NT2/D1 (cell line): ENCODE measurements around the gene RCOR1.

ENCODE experiments used
- DNase-seq: peaks from one replicate; pipeline ENCODE4 v3.0.0-alpha.2; 2011; ENCODE audit warnings: low read depth, low spot score
- H3K27me3 ChIP-seq: 2 replicates; pipeline ENCODE4 v1.6.0; 2011; ENCODE audit warnings: mild to moderate bottlenecking; ENCODE audit not compliant: insufficient read length, insufficient read depth
- H3K36me3 ChIP-seq: 2 replicates; pipeline ENCODE4 v1.6.1; 2011; ENCODE audit warnings: mild to moderate bottlenecking, low read length, mixed read lengths; ENCODE audit not compliant: insufficient read depth, insufficient read length
- H3K4me1 ChIP-seq: 2 replicates; pipeline ENCODE4 v1.5.1; 2011; ENCODE audit not compliant: insufficient read depth, insufficient read length
- H3K4me3 ChIP-seq: 2 replicates; pipeline ENCODE4 v1.5.1; 2011; ENCODE audit warnings: low read depth; ENCODE audit not compliant: insufficient read length
- H3K9ac ChIP-seq: 2 replicates; pipeline ENCODE4 v1.6.0; 2011; ENCODE audit warnings: low read depth; ENCODE audit not compliant: insufficient read length
- H3K9me3 ChIP-seq: 2 replicates; pipeline ENCODE4 v1.5.1; 2011; ENCODE audit warnings: mild to moderate bottlenecking, low read length; ENCODE audit not compliant: insufficient read depth
- SUZ12 ChIP-seq: IDR thresholded peaks from 2 replicates; pipeline ENCODE4 v1.6.1; 2011; ENCODE audit not compliant: insufficient read length, insufficient read depth; ENCODE audit errors: extremely low read depth
- YY1 ChIP-seq: IDR thresholded peaks from 2 replicates; pipeline ENCODE4 v1.6.1; 2011; ENCODE audit not compliant: insufficient read length, insufficient read depth
- ZNF274 ChIP-seq: IDR thresholded peaks from 2 replicates; pipeline ENCODE4 v1.6.1; 2011; ENCODE audit warnings: mild to moderate bottlenecking, low read depth, low read length

RCOR1 gene

DNA sequence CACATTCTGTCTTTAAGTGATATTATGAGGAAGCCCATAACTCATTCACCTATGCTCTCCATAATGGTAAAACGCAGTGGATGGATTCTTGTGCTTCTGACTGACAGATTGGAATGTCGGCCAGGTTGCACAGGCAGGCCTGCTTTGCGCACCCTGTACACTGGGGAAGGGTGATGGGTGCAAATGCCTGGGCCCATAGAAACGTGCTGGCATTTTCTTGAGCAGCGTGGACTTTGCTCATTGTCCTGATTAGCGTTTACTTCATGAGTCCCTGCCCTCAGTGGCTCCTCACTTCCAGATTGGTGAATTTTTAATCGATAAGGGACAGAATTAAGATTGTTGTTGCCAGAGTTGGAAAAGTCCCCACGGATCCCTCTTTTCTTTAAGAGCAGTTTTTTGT lies 103.9 kb downstream of the RCOR1 start:
- Histone ChIP-seq H3K36me3 (peaks cover 8% of the 10 kb centered on the region), H3K27me3 (no peaks in the 10 kb centered on the region), H3K4me1 (peaks cover 3% of the 10 kb centered on the region), H3K4me3 (no peak overlapping the region), H3K9ac (no peak overlapping the region), H3K9me3 (no peaks in the 10 kb centered on the region)
- no peak for DNase-seq
- TF ChIP-seq YY1: no peak
- no peak for TF ChIP-seq ZNF274
- no peak for TF ChIP-seq SUZ12

DNA sequence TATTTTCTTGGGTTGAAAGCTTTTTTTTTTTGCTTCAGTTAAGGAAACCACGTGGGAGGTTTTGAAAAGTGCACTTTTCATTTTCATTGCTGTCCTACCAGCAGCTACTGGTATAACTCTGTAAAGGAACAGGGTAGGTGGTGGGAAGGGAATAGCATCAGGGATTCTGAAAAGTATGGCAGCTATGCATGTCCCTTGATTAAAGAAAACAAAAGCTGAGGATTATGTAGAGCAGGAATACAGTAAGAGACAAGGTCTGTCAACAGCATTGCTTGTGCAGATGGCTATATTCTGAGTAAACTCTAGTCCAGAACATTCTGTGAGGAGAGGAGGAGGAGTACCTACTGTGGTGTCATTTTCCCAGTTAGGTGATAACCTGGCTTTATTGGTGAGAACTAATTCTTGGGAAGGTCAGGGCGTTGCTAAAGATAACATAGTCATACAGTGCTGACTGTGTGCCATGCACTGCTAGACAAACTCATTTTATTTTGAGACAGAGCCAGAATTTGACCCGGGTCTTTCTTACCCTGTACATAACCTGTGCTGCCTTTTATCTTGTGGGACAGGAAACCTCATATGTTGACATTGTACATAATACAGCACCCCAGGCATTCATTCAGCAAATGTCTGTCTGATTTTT lies 104.5 kb downstream of the RCOR1 start:
- peaks cover 3% of the 10 kb centered on the region for H3K4me1 ChIP-seq
- H3K4me3 ChIP-seq: no peak overlapping the region
- TF ChIP-seq ZNF274 (no peak), SUZ12 (no peak), YY1 (no peak)
- no peaks in the 10 kb centered on the region for H3K9me3 ChIP-seq
- H3K36me3 ChIP-seq: peaks cover 15% of the 10 kb centered on the region
- no peak overlapping the region for H3K9ac ChIP-seq
- no peaks in the 10 kb centered on the region for H3K27me3 ChIP-seq
- no peak for DNase-seq

- Histone ChIP-seq H3K4me3 (no peak overlapping the region), H3K9ac (no peak overlapping the region), H3K36me3 (peaks cover 16% of the 10 kb centered on the region), H3K4me1 (peaks cover 3% of the 10 kb centered on the region), H3K27me3 (no peaks in the 10 kb centered on the region), H3K9me3 (no peaks in the 10 kb centered on the region)
- no peak for DNase-seq
- TF ChIP-seq ZNF274 (no peak), YY1 (no peak), SUZ12 (no peak)
These were observed 105.1 kb downstream of the RCOR1 start for GRCh38 chr14:102697501-102697900.

GRCh38 chr14:102699416-102700110 lies 107.1 kb downstream of the RCOR1 start:
- Histone ChIP-seq H3K9me3 (no peaks in the 10 kb centered on the region), H3K4me3 (no peak overlapping the region), H3K36me3 (peaks cover 31% of the 10 kb centered on the region), H3K9ac (no peak overlapping the region), H3K4me1 (peaks cover 3% of the 10 kb centered on the region), H3K27me3 (no peaks in the 10 kb centered on the region)
- DNase-seq: no peak
- TF ChIP-seq ZNF274 (no peak), YY1 (no peak), SUZ12 (no peak)

GRCh38 chr14:102708494-102708893 lies 116.0 kb downstream of the RCOR1 start:
- Histone ChIP-seq H3K9me3 (no peaks in the 10 kb centered on the region), H3K36me3 (peaks cover 33% of the 10 kb centered on the region), H3K27me3 (no peaks in the 10 kb centered on the region), H3K4me3 (no peak overlapping the region), H3K4me1 (no peaks in the 10 kb centered on the region), H3K9ac (no peak overlapping the region)
- TF ChIP-seq SUZ12 (no peak), ZNF274 (no peak), YY1 (no peak)
- DNase-seq: no peak

DNA sequence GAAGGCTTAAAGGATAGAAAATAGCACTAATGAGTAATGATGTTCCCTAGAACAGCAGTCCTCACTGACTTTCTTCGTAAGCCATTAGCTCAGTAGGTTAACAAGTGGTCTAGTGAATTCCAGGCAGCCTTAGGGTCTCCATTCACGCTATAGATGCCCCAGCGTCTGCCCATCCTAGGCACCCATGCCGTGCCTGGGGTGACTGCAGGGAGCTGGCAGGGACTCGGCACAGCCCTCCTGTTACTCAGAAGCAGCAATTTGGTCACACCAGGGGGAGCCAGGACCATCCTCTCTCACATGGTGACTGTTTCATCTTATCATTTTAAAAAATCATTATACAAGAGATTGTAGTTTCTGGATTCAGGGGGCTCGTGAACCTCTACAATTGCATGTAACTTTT lies 118.8 kb downstream of the RCOR1 start:
- peaks cover 35% of the 10 kb centered on the region for H3K36me3 ChIP-seq
- no peak for DNase-seq
- no peak for TF ChIP-seq SUZ12

GRCh38 chr14:102711946-102712345 lies 119.5 kb downstream of the RCOR1 start:
- H3K9ac ChIP-seq: no peak overlapping the region
- H3K4me1 ChIP-seq: no peaks in the 10 kb centered on the region
- TF ChIP-seq ZNF274 (no peak), YY1 (no peak), SUZ12 (no peak)
- no peak overlapping the region for H3K4me3 ChIP-seq
- DNase-seq: no peak
- H3K9me3 ChIP-seq: no peaks in the 10 kb centered on the region
- H3K36me3 ChIP-seq: peaks cover 35% of the 10 kb centered on the region
- H3K27me3 ChIP-seq: no peaks in the 10 kb centered on the region

More for the DNA sequence above, 118.8 kb downstream of the RCOR1 start:
- Histone ChIP-seq H3K9ac (no peak overlapping the region), H3K4me3 (no peak overlapping the region), H3K27me3 (no peaks in the 10 kb centered on the region), H3K9me3 (no peaks in the 10 kb centered on the region), H3K4me1 (no peaks in the 10 kb centered on the region)
